ENCODE data around the gene XPO4. TPM values are rescaled to one million over a fixed set of nuclear protein-coding genes. Genes with fewer than 3 reads are reported as not detected.

The XPO4 gene
- total RNA-seq, 4 donors from 2014 or later: 4.9 to 35.4 (median 13.3) TPM

DNA sequence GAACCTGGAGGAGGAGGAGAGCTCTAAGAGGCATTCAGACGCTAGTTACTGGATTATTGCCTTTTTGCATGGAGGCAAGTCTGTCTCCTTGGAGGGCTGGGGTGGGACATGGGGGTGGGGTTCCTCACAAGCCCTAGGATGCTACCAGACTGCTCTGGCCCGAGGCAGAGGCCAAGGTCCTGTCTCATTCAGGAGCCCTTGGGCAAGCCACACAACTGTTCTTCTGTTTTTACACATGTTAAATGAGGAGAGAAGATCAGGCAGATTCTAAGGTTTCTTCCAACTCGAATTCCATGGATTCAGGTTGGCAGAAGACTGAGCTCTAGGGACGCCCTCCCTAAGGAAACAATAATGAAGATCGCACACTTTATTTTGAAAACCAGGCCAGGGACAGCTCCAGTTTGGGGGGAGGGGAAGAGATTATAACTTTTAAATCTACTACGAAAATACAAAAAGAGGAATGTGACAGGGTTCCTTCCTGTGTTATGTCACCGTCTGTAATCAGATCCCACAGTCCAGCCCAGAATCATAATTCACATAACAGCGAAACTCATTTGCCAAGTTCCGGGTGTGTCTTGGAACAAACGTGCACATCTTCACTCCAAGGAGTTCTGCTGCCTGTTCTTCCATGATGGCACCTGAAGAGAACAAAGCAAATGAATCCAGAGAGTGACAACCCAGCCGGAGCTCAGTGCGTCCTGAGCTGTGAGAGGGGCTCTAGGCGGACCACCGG is 173.8 kb downstream of the XPO4 start:
- no peak for DNase-seq
- H3K27me3 ChIP-seq: no peaks in the 10 kb centered on the region
- TF ChIP-seq POLR2A (IDR thresholded peaks at IDR 0.05): no peak
- TF ChIP-seq, protein P1, sequence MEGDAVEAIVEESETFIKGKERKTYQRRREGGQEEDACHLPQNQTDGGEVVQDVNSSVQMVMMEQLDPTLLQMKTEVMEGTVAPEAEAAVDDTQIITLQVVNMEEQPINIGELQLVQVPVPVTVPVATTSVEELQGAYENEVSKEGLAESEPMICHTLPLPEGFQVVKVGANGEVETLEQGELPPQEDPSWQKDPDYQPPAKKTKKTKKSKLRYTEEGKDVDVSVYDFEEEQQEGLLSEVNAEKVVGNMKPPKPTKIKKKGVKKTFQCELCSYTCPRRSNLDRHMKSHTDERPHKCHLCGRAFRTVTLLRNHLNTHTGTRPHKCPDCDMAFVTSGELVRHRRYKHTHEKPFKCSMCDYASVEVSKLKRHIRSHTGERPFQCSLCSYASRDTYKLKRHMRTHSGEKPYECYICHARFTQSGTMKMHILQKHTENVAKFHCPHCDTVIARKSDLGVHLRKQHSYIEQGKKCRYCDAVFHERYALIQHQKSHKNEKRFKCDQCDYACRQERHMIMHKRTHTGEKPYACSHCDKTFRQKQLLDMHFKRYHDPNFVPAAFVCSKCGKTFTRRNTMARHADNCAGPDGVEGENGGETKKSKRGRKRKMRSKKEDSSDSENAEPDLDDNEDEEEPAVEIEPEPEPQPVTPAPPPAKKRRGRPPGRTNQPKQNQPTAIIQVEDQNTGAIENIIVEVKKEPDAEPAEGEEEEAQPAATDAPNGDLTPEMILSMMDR (IDR thresholded peaks at IDR 0.05): no peak

DNA sequence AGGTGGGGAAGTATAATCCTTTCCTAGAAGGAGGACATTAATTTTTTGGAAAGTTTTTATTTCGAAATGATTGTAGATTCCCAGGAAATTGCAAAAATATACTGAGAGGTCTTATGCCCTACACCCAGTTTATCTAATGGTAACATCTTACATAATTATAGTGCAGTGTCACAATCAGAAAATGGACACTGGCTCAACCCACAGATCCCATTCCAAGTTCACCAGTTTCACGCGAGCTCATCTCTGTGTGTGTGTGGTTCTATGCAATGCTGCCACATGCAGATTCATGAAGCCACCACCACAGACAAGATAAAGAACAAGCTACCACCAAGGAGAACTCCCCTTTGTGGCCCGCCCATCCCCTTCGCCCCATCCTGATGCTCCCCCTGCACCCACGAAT is 174.7 kb downstream of the XPO4 start:
- Histone ChIP-seq H3K4me3 (no peak overlapping the region), H3K27ac (no peak overlapping the region), H3K27me3 (no peaks in the 10 kb centered on the region), H3K9me3 (no peaks in the 10 kb centered on the region), H3K4me1 (no peaks in the 10 kb centered on the region), H3K36me3 (no peaks in the 10 kb centered on the region)
- intact Hi-C loops (cut with DNase I; ENCODE audit: low total_unique reads): no loop called here
- DNase-seq: no peak
- TF ChIP-seq, protein P1 (IDR thresholded peaks at IDR 0.05): no peak
- no peak for TF ChIP-seq POLR2A (IDR thresholded peaks at IDR 0.05)

More for the DNA sequence above, 173.8 kb downstream of the XPO4 start:
- intact Hi-C loops (cut with DNase I; ENCODE audit: low total_unique reads): no loop called here
- Histone ChIP-seq H3K36me3 (no peaks in the 10 kb centered on the region), H3K9me3 (no peaks in the 10 kb centered on the region), H3K27ac (no peak overlapping the region), H3K4me1 (no peaks in the 10 kb centered on the region), H3K4me3 (no peak overlapping the region)

Other genes starting within 250 kb of the XPO4 start
- gene IL17D, start 199.0 kb downstream of the XPO4 start, total RNA-seq: 1 to 10 TPM in 2 of 4 donors, not detected in 2; 2.7 to 5.6 TPM
- 10 to 100 TPM in 3 of 4 donors, 1 to 10 TPM in 1; 5.0 to 28.5 (median 21.7) TPM for gene EEF1AKMT1, start 128.8 kb downstream of the XPO4 start, total RNA-seq
- gene LATS2, start 158.8 kb upstream of the XPO4 start, total RNA-seq: 10 to 100 TPM in 3 of 4 donors, 1 to 10 TPM in 1; 8.5 to 32.5 (median 12.6) TPM
- gene SAP18, start 237.4 kb upstream of the XPO4 start, total RNA-seq: 100 to 1,000 TPM in 1 of 4 donors, 10 to 100 TPM in 3; 22.8 to 182 (median 37.3) TPM